HUES48 (cell line): Measurements from ENCODE around the gene PIH1D2.
"Not testable (repeated sequence)": the region's sequence is repeated elsewhere in the genome, so short reads cannot be mapped to it uniquely, and the experiment has no call there.

Source experiments
- H3K27ac ChIP-seq: one replicate; pipeline ENCODE4 v1.7.0; 2013; ENCODE audit warnings: low read depth, low read length, inconsistent platforms
- H3K27me3 ChIP-seq: 2 replicates; pipeline ENCODE4 v1.6.1; 2013; ENCODE audit warnings: mild to moderate bottlenecking, low read length; ENCODE audit not compliant: control insufficient read depth, insufficient read depth
- H3K36me3 ChIP-seq: 2 replicates; pipeline ENCODE4 v1.6.1; 2013; ENCODE audit warnings: low read length; ENCODE audit not compliant: control insufficient read depth, insufficient read depth
- H3K4me1 ChIP-seq: 2 replicates; pipeline ENCODE4 v1.6.1; 2013; ENCODE audit warnings: mild to moderate bottlenecking, low read length; ENCODE audit not compliant: control insufficient read depth, insufficient read depth
- H3K4me3 ChIP-seq: 2 replicates; pipeline ENCODE4 v1.5.1; 2013; ENCODE audit warnings: mild to moderate bottlenecking, low read depth, low read length
- H3K9ac ChIP-seq: 2 replicates; pipeline ENCODE4 v1.6.1; 2013; ENCODE audit warnings: mild to moderate bottlenecking, low read depth, low read length, moderate library complexity
- H3K9me3 ChIP-seq: 2 replicates; pipeline ENCODE4 v1.6.1; 2013; ENCODE audit warnings: low read length; ENCODE audit not compliant: control insufficient read depth, insufficient read depth

The PIH1D2 gene

GRCh38 chr11:112026784-112027410, 46.9 kb downstream of the PIH1D2 start:
- H3K36me3 ChIP-seq, result peaks cover 49% of the 10 kb centered on the region
- not testable (repeated sequence) for H3K27ac ChIP-seq, H3K27me3 ChIP-seq, H3K4me1 ChIP-seq, H3K9me3 ChIP-seq, H3K4me3 ChIP-seq, H3K9ac ChIP-seq

GRCh38 chr11:112025707-112026106, 48.1 kb downstream of the PIH1D2 start:
- Histone ChIP-seq H3K36me3 (peaks cover 37% of the 10 kb centered on the region), H3K27me3 (no peaks in the 10 kb centered on the region), H3K4me3 (peak overlapping the region; percentile 97), H3K9me3 (no peaks in the 10 kb centered on the region), H3K9ac (peak overlapping the region; percentile 69), H3K4me1 (no peaks in the 10 kb centered on the region), H3K27ac (peak overlapping the region; percentile 83)

GRCh38 chr11:112024773-112025678, 48.8 kb downstream of the PIH1D2 start, which contains the start of gene DLAT:
DLAT (plus strand) TSS chr11:112025408; CDS start chr11:112025473, 65 bp downstream.
- H3K9ac ChIP-seq, result peak within 1 kb of the TSS; percentile 69
- no peaks in the 10 kb centered on the region for H3K4me1 ChIP-seq
- no peaks in the 10 kb centered on the region for H3K9me3 ChIP-seq
- peaks cover 33% of the 10 kb centered on the region for H3K36me3 ChIP-seq
- H3K27me3 ChIP-seq, result no peaks in the 10 kb centered on the region
- peak within 1 kb of the TSS; percentile 97 for H3K4me3 ChIP-seq
- H3K27ac ChIP-seq, result peak within 1 kb of the TSS; percentile 83

GRCh38 chr11:112024178-112024772, 49.5 kb downstream of the PIH1D2 start:
- Histone ChIP-seq H3K4me1 (no peaks in the 10 kb centered on the region), H3K36me3 (peaks cover 33% of the 10 kb centered on the region), H3K9ac (peak overlapping the region; percentile 69; the same call in 1 of the 2 replicates), H3K4me3 (peak overlapping the region; percentile 97), H3K27ac (peak overlapping the region; percentile 83), H3K27me3 (no peaks in the 10 kb centered on the region), H3K9me3 (no peaks in the 10 kb centered on the region)

- Histone ChIP-seq H3K4me3 (no peak overlapping the region), H3K27ac (no peak overlapping the region), H3K9me3 (no peaks in the 10 kb centered on the region), H3K4me1 (no peaks in the 10 kb centered on the region), H3K27me3 (no peaks in the 10 kb centered on the region), H3K9ac (no peak overlapping the region), H3K36me3 (peaks cover 33% of the 10 kb centered on the region)
Measured at GRCh38 chr11:112023104-112023503, 50.7 kb downstream of the PIH1D2 start.

- H3K4me3 ChIP-seq, result no peak overlapping the region
- H3K27me3 ChIP-seq, result no peaks in the 10 kb centered on the region
- no peak overlapping the region for H3K27ac ChIP-seq
- no peak overlapping the region for H3K9ac ChIP-seq
- no peaks in the 10 kb centered on the region for H3K9me3 ChIP-seq
- peaks cover 37% of the 10 kb centered on the region for H3K36me3 ChIP-seq
- H3K4me1 ChIP-seq, result no peaks in the 10 kb centered on the region
Measured at GRCh38 chr11:112019066-112019465, 54.8 kb downstream of the PIH1D2 start.
